Mesothelial cell of epicardium (in vitro differentiated cells): ENCODE results near the gene CMYA5. TPM values are rescaled to one million over a fixed set of nuclear protein-coding genes. Genes with fewer than 3 reads are reported as not detected.

Source experiments
- DNase-seq, 2 experiments: peaks; one replicate each; pipeline ENCODE4 v3.0.0; 2021; ENCODE audit warnings: low spot score in 2 of 2; ENCODE audit not compliant: unreplicated experiment in 2 of 2
- H3K27ac Mint-ChIP-seq: 2 replicates; pipeline ENCODE4 v1.8.0; 2021; ENCODE audit warnings: mixed read lengths
- H3K27me3 Mint-ChIP-seq: 2 replicates; pipeline ENCODE4 v1.8.0; 2021; ENCODE audit warnings: low read depth, mixed read lengths
- H3K36me3 Mint-ChIP-seq: 2 replicates; pipeline ENCODE4 v1.8.0; 2021; ENCODE audit warnings: mixed read lengths
- H3K4me1 Mint-ChIP-seq: 2 replicates; pipeline ENCODE4 v1.8.0; 2021; ENCODE audit warnings: mixed read lengths
- H3K4me3 Mint-ChIP-seq: 2 replicates; pipeline ENCODE4 v1.8.0; 2021; ENCODE audit warnings: mild to moderate bottlenecking, moderate library complexity, mixed read lengths
- H3K9me3 Mint-ChIP-seq: 2 replicates; pipeline ENCODE4 v1.8.0; 2021; ENCODE audit warnings: mixed read lengths
- total RNA-seq: library from RNA; stranded (reverse); gene quantifications from 3 replicates; pipeline ENCODE4 v1.2.1, GENCODE V29; 2021
- TF ChIP-seq, protein P1 (sequence below): fragments of 200-600 bp; sonication (generic); IDR thresholded peaks from one replicate; pipeline ENCODE4 v1.5.0; 2021; ENCODE audit warnings: antibody characterized with exemption; ENCODE audit not compliant: unreplicated experiment

Gene CMYA5
- total RNA-seq, 1 donor from 2014 or later: 6.5 TPM

DNA sequence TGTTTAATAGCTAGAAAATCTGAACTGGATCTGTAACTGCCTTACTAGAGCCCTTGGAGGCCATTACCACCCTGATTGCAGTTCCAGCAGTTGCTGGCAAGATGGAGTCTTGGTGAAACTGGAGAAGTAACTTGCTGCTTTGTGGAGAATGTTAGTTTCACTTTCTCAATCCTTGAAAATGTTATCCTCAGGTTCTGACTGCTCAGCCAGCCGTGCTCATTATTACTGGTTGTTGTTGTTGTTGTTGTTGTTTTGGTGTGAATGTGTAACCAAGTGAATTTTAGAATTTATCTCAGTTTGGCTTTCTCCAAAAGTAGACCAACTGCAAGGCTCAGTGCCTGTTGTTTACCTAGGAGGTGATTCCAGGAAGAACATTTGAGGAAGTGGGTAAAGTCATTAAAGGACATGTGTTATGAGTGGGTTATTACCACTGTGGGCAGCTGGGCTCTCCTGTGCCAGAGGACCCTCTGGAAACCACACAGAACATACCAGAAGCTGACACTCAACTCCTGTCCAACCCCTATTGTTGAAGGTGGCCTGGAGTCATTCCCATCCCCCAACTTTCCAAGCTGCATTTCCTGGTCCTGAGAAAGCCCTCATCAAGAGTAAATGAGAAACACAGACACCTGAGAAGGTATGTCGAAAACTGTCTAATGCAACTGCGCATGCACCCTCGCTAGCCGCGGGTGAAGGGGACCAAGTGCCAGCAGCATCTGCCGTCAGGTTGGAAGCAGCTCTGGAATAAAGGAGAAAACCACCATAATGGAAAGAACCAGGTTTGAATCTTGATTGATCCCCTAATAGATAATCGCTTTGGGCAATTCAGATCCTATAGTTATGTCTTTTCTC is 111.6 kb downstream of the CMYA5 start:
- Mint-ChIP-seq H3K4me3 (no peak overlapping the region), H3K4me1 (no peaks in the 10 kb centered on the region), H3K27me3 (no peaks in the 10 kb centered on the region), H3K9me3 (no peaks in the 10 kb centered on the region), H3K36me3 (peaks cover 10% of the 10 kb centered on the region), H3K27ac (no peak overlapping the region)
- DNase-seq: no peak
- TF ChIP-seq, protein P1, sequence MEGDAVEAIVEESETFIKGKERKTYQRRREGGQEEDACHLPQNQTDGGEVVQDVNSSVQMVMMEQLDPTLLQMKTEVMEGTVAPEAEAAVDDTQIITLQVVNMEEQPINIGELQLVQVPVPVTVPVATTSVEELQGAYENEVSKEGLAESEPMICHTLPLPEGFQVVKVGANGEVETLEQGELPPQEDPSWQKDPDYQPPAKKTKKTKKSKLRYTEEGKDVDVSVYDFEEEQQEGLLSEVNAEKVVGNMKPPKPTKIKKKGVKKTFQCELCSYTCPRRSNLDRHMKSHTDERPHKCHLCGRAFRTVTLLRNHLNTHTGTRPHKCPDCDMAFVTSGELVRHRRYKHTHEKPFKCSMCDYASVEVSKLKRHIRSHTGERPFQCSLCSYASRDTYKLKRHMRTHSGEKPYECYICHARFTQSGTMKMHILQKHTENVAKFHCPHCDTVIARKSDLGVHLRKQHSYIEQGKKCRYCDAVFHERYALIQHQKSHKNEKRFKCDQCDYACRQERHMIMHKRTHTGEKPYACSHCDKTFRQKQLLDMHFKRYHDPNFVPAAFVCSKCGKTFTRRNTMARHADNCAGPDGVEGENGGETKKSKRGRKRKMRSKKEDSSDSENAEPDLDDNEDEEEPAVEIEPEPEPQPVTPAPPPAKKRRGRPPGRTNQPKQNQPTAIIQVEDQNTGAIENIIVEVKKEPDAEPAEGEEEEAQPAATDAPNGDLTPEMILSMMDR: no peak

GRCh38 chr5:79802406-79802805 is 112.8 kb downstream of the CMYA5 start:
- peaks cover 6% of the 10 kb centered on the region for H3K36me3 Mint-ChIP-seq
- H3K27ac Mint-ChIP-seq: no peak overlapping the region
- DNase-seq: no peak
- no peaks in the 10 kb centered on the region for H3K9me3 Mint-ChIP-seq
- no peaks in the 10 kb centered on the region for H3K27me3 Mint-ChIP-seq
- TF ChIP-seq, protein P1: no peak
- H3K4me1 Mint-ChIP-seq: peaks cover 6% of the 10 kb centered on the region
- no peak overlapping the region for H3K4me3 Mint-ChIP-seq

- H3K4me1 Mint-ChIP-seq: peaks cover 6% of the 10 kb centered on the region
- no peak overlapping the region for H3K27ac Mint-ChIP-seq
These were observed 113.4 kb downstream of the CMYA5 start for GRCh38 chr5:79803007-79803406.

DNA sequence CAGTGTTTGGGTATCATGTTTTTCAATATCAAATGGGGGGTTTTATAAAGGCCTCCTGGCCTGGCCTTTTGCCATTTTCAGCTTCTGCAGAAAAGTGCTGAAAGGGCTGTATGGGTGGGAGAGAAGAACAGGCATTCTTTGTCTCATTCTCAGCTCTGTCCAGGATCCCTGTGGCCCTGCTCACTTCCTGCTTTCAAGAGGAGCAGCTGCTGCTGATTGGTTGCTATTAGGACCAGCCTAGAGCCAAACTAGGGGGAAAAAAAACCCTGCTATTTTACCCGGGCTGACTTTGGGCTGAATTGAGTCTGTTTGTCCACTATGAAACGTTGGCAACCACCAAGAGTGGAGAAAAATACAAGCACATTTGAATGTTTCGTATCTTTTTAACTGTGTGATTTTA is 117.1 kb downstream of the CMYA5 start:
- no peak for DNase-seq
- H3K36me3 Mint-ChIP-seq: peaks cover 3% of the 10 kb centered on the region
- H3K9me3 Mint-ChIP-seq: no peaks in the 10 kb centered on the region
- no peak overlapping the region for H3K27ac Mint-ChIP-seq
- peaks cover 6% of the 10 kb centered on the region for H3K4me1 Mint-ChIP-seq
- no peak overlapping the region for H3K4me3 Mint-ChIP-seq
- TF ChIP-seq, protein P1: no peak
- H3K27me3 Mint-ChIP-seq: no peaks in the 10 kb centered on the region

More at GRCh38 chr5:79803007-79803406, 113.4 kb downstream of the CMYA5 start:
- Mint-ChIP-seq H3K9me3 (no peaks in the 10 kb centered on the region), H3K27me3 (no peaks in the 10 kb centered on the region), H3K4me3 (no peak overlapping the region), H3K36me3 (peaks cover 5% of the 10 kb centered on the region)
- DNase-seq: no peak
- TF ChIP-seq, protein P1: no peak

DNA sequence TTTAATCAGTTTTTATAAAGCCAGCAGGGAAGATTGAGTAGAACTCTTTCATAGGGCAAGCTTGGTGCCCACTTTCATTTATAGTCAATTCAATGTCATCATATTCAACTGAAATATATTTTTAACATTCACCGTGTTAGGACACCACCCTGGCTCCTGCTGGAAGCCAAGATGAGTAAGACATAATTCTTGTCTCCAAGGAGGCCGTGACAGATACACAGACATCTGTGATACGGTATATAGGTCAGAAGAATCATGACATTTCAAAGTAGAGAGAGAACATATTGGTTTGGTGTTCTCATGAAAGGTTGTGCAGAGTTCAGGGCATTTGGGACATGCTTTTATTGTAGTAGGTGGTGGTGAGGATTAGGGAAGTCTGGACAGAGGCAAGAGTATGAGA is 120.1 kb downstream of the CMYA5 start:
- no peak for DNase-seq
- H3K9me3 Mint-ChIP-seq: no peaks in the 10 kb centered on the region
- H3K27ac Mint-ChIP-seq: no peak overlapping the region
- TF ChIP-seq, protein P1: no peak
- peaks cover 6% of the 10 kb centered on the region for H3K4me1 Mint-ChIP-seq
- H3K4me3 Mint-ChIP-seq: no peak overlapping the region
- H3K36me3 Mint-ChIP-seq: no peaks in the 10 kb centered on the region
- H3K27me3 Mint-ChIP-seq: peaks cover 6% of the 10 kb centered on the region
